GM12891 (cell line): ENCODE data around the gene ADAMTS20.

Experiments used
- PAX5 ChIP-seq: IDR thresholded peaks from 2 replicates; pipeline ENCODE4 v1.6.1; 2011; ENCODE audit warnings: low read length, moderate library complexity, mild to moderate bottlenecking; ENCODE audit not compliant: insufficient read depth, severe bottlenecking
- POLR2A ChIP-seq: IDR thresholded peaks from 2 replicates; pipeline ENCODE4 v1.6.1; 2011; ENCODE audit warnings: low read depth, low read length, control low read depth
- POLR2AphosphoS5 ChIP-seq: IDR thresholded peaks from 2 replicates; pipeline ENCODE4 v1.6.1; 2011; ENCODE audit warnings: low read depth, low read length, control low read depth
- SPI1 ChIP-seq: IDR thresholded peaks from 2 replicates; pipeline ENCODE4 v1.6.1; 2011; ENCODE audit warnings: low read depth, low read length, control low read depth
- TAF1 ChIP-seq: IDR thresholded peaks from 2 replicates; pipeline ENCODE4 v1.6.1; 2011; ENCODE audit warnings: low read depth, low read length, control low read depth

DNA sequence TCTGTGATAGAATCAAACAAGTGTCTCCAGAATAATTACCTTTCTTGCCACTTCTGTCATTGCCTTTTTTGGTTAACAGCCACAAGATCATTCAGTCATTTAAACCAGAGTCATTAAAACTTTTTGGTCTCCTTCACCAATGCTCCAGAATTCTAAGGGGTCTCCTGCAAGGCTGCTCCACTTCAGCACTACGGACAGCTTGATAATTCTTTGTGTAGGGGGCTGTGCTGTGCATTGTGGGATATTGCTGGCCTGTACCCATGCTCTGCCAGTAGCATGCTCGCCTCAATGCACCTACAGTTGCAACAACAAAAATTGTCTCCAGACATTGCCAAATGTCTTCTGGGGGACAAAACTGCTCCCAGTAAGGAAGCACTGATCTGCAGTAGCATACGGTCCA, 7.3 kb downstream of the ADAMTS20 start:
- TF ChIP-seq TAF1 (no peak), POLR2A (no peak), POLR2AphosphoS5 (no peak), PAX5 (no peak), SPI1 (no peak)
